ENCODE data around the gene SKA3.
"Not testable (repeated sequence)": the region's sequence is repeated elsewhere in the genome, so short reads cannot be mapped to it uniquely, and the experiment has no call there.

SKA3 gene

DNA sequence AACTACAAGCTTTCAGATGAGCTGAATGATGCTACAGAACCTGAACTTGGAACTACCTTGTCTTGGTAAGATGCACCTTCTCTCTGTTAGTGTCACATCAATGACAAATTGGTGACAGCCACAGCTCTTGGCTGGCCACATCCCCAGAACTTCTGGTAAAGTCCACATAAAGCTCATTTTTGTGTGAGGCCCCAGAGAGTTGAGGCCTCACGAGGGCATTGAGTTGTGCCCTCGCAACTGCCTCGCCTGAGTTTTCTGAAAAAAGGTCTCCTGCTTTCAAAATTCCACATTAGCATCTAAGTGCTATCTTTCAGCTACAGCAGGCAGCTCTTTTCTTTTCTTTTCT is 42.7 kb upstream of the SKA3 start:
- no peaks in the 10 kb centered on the region for H3K79me2 ChIP-seq (ENCODE audit: control insufficient read depth, low read length)
- no peaks in the 10 kb centered on the region for H3K9me3 ChIP-seq (ENCODE audit: control insufficient read depth, insufficient read depth, low read length)
- H3F3A ChIP-seq (ENCODE audit: control insufficient read depth, insufficient read depth) = no peaks in the 10 kb centered on the region
- TF ChIP-seq, protein P1, sequence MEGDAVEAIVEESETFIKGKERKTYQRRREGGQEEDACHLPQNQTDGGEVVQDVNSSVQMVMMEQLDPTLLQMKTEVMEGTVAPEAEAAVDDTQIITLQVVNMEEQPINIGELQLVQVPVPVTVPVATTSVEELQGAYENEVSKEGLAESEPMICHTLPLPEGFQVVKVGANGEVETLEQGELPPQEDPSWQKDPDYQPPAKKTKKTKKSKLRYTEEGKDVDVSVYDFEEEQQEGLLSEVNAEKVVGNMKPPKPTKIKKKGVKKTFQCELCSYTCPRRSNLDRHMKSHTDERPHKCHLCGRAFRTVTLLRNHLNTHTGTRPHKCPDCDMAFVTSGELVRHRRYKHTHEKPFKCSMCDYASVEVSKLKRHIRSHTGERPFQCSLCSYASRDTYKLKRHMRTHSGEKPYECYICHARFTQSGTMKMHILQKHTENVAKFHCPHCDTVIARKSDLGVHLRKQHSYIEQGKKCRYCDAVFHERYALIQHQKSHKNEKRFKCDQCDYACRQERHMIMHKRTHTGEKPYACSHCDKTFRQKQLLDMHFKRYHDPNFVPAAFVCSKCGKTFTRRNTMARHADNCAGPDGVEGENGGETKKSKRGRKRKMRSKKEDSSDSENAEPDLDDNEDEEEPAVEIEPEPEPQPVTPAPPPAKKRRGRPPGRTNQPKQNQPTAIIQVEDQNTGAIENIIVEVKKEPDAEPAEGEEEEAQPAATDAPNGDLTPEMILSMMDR (IDR thresholded peaks at IDR 0.05; ENCODE audit: low read depth, low read length, poor library complexity, severe bottlenecking) = no peak
- TF ChIP-seq EZH2phosphoT487 (IDR thresholded peaks at IDR 0.05; ENCODE audit: borderline replicate concordance, low read length) = no peak
- H3K27ac ChIP-seq (ENCODE audit: low read depth, low read length) = no peak overlapping the region
- no peaks in the 10 kb centered on the region for H3K4me1 ChIP-seq (ENCODE audit: control insufficient read depth, low read length)
- H3K27me3 ChIP-seq (ENCODE audit: control insufficient read depth, low read length) = no peaks in the 10 kb centered on the region; the same call in 1 of the 2 replicates
- no peaks in the 10 kb centered on the region for H4K20me1 ChIP-seq (ENCODE audit: control insufficient read depth, insufficient read depth, low read depth, low read length)
- H3K4me3 ChIP-seq (ENCODE audit: low read length) = no peak overlapping the region
- H3K9me2 ChIP-seq (replicated peaks; ENCODE audit: control insufficient read depth, low read length) = no peaks in the 10 kb centered on the region
- H3K4me2 ChIP-seq (ENCODE audit: low read length) = no peak overlapping the region
- H3K36me3 ChIP-seq (ENCODE audit: control insufficient read depth, low read length) = no peaks in the 10 kb centered on the region

- H3K9me3 ChIP-seq (ENCODE audit: control insufficient read depth, insufficient read depth, low read length) = no peaks in the 10 kb centered on the region
- no peak overlapping the region for H3K27ac ChIP-seq (ENCODE audit: low read depth, low read length)
- no peaks in the 10 kb centered on the region for H3K36me3 ChIP-seq (ENCODE audit: control insufficient read depth, low read length)
- no peaks in the 10 kb centered on the region for H4K20me1 ChIP-seq (ENCODE audit: control insufficient read depth, insufficient read depth, low read depth, low read length)
- H3K4me2 ChIP-seq (ENCODE audit: low read length) = no peak overlapping the region
- no peak overlapping the region for H3K4me3 ChIP-seq (ENCODE audit: low read length)
- H3K79me2 ChIP-seq (ENCODE audit: control insufficient read depth, low read length) = no peaks in the 10 kb centered on the region
- no peaks in the 10 kb centered on the region for H3F3A ChIP-seq (ENCODE audit: control insufficient read depth, insufficient read depth)
- H3K9me2 ChIP-seq (replicated peaks; ENCODE audit: control insufficient read depth, low read length) = no peaks in the 10 kb centered on the region
- no peaks in the 10 kb centered on the region; the same call in 1 of the 2 replicates for H3K27me3 ChIP-seq (ENCODE audit: control insufficient read depth, low read length)
- H3K4me1 ChIP-seq (ENCODE audit: control insufficient read depth, low read length) = no peaks in the 10 kb centered on the region
- TF ChIP-seq, protein P1 (IDR thresholded peaks at IDR 0.05; ENCODE audit: low read depth, low read length, poor library complexity, severe bottlenecking) = no peak
- TF ChIP-seq EZH2phosphoT487 (IDR thresholded peaks at IDR 0.05; ENCODE audit: borderline replicate concordance, low read length) = no peak
Measured at GRCh38 chr13:21218351-21219035, 42.1 kb upstream of the SKA3 start.

- H3K4me2 ChIP-seq (ENCODE audit: low read length) = no peak overlapping the region
Measured at GRCh38 chr13:21216332-21216731, 40.0 kb upstream of the SKA3 start.

DNA sequence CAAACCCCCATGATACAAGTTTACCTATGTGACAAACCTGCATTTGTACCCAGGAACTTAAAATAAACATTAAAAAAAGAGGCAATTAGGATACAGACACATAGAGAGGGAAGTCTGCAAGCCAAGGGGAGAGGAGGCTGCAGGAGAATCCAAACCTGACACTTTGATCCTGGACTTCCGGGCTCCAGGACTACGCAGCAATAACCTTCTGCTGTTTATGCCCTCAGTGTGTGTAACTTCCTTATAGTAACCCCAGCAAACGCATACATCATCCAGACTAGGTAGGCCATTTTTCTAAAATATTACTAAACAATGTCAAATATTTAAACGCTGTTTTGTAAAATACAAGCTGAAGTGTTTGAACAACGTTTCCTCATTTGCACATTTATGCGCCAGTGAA is 39.1 kb upstream of the SKA3 start:
- H3K4me3 ChIP-seq (ENCODE audit: low read length); H3F3A ChIP-seq (ENCODE audit: control insufficient read depth, insufficient read depth); H3K27me3 ChIP-seq (ENCODE audit: control insufficient read depth, low read length); H3K9me2 ChIP-seq (replicated peaks; ENCODE audit: control insufficient read depth, low read length); H3K27ac ChIP-seq (ENCODE audit: low read depth, low read length); H3K9me3 ChIP-seq (ENCODE audit: control insufficient read depth, insufficient read depth, low read length); H3K36me3 ChIP-seq (ENCODE audit: control insufficient read depth, low read length); H3K4me2 ChIP-seq (ENCODE audit: low read length); H3K79me2 ChIP-seq (ENCODE audit: control insufficient read depth, low read length); H3K4me1 ChIP-seq (ENCODE audit: control insufficient read depth, low read length); H4K20me1 ChIP-seq (ENCODE audit: control insufficient read depth, insufficient read depth, low read depth, low read length): not testable (repeated sequence)

More at GRCh38 chr13:21216332-21216731, 40.0 kb upstream of the SKA3 start:
- Histone ChIP-seq H3K4me1 (ENCODE audit: control insufficient read depth, low read length) (no peaks in the 10 kb centered on the region), H3F3A (ENCODE audit: control insufficient read depth, insufficient read depth) (no peaks in the 10 kb centered on the region), H3K79me2 (ENCODE audit: control insufficient read depth, low read length) (no peaks in the 10 kb centered on the region), H3K9me3 (ENCODE audit: control insufficient read depth, insufficient read depth, low read length) (no peaks in the 10 kb centered on the region), H4K20me1 (ENCODE audit: control insufficient read depth, insufficient read depth, low read depth, low read length) (no peaks in the 10 kb centered on the region), H3K27ac (ENCODE audit: low read depth, low read length) (no peak overlapping the region), H3K4me3 (ENCODE audit: low read length) (no peak overlapping the region), H3K27me3 (ENCODE audit: control insufficient read depth, low read length) (no peaks in the 10 kb centered on the region), H3K9me2 (replicated peaks; ENCODE audit: control insufficient read depth, low read length) (no peaks in the 10 kb centered on the region), H3K36me3 (ENCODE audit: control insufficient read depth, low read length) (no peaks in the 10 kb centered on the region)
- TF ChIP-seq, protein P1 (IDR thresholded peaks at IDR 0.05; ENCODE audit: low read depth, low read length, poor library complexity, severe bottlenecking) = no peak
- TF ChIP-seq EZH2phosphoT487 (IDR thresholded peaks at IDR 0.05; ENCODE audit: borderline replicate concordance, low read length) = no peak

All from DOHH2 (cell line).